H1 (cell line): Measurements from ENCODE around the gene NKTR. TPM values are rescaled to one million over a fixed set of nuclear protein-coding genes. Genes with fewer than 3 reads are reported as not detected.

Source experiments
- CTCF ChIA-PET: fragments of 300-600 bp; sonication (Branson Sonifier 250); formaldehyde crosslinking; loops from one replicate; lab custom pipeline; 2021; ENCODE audit not compliant: partially characterized antibody; lab: Charles Lee
- POLR2A ChIA-PET: fragments of 300-600 bp; sonication (Branson Sonifier 250); formaldehyde crosslinking; loops from one replicate; lab custom pipeline; 2021; ENCODE audit warnings: inconsistent platforms; ENCODE audit not compliant: partially characterized antibody; lab: Charles Lee
- DNase-seq, 2 experiments: peaks; one replicate each; pipeline versions ENCODE4 v3.0.0 to v3.0.0-alpha.2; 2010 to 2022; ENCODE audit warnings: low spot score in 2 of 2, low read depth in 1 of 2, mixed read lengths in 1 of 2
- FAIRE-seq: peaks from 2 replicates; lab custom pipeline; 2011; peaks lifted over from hg19 to GRCh38; lab: Jason Lieb, UNC
- H2AFZ ChIP-seq: 2 replicates; pipeline ENCODE4 v1.8.1; 2012; ENCODE audit warnings: low read length, inconsistent platforms
- H2AK5ac ChIP-seq: 2 replicates; pipeline ENCODE4 v1.6.1; 2013; ENCODE audit warnings: low read depth, low read length
- H2BK120ac ChIP-seq: replicated peaks from 2 replicates; pipeline ENCODE3; 2013; ENCODE audit warnings: low read depth, low read length, inconsistent platforms
- H2BK12ac ChIP-seq: 2 replicates; pipeline ENCODE4 v1.6.1; 2013; ENCODE audit warnings: low read depth, low read length
- H2BK15ac ChIP-seq: 2 replicates; pipeline ENCODE4 v1.6.1; 2013; ENCODE audit warnings: low read length
- H2BK20ac ChIP-seq: 2 replicates; pipeline ENCODE4 v1.6.1; 2013; ENCODE audit warnings: low read length
- H2BK5ac ChIP-seq: 2 replicates; pipeline ENCODE4 v1.6.1; 2013; ENCODE audit warnings: low read depth, low read length
- H3K14ac ChIP-seq: 2 replicates; pipeline ENCODE4 v1.6.1; 2013; ENCODE audit warnings: inconsistent platforms; ENCODE audit not compliant: insufficient read length
- H3K18ac ChIP-seq: 2 replicates; pipeline ENCODE4 v1.6.1; 2013; ENCODE audit warnings: low read length; ENCODE audit errors: extremely low read depth
- H3K23ac ChIP-seq: 2 replicates; pipeline ENCODE4 v1.6.1; 2013; ENCODE audit warnings: inconsistent platforms; ENCODE audit not compliant: insufficient read length
- H3K23me2 ChIP-seq: 2 replicates; pipeline ENCODE4 v1.6.1; 2013; ENCODE audit warnings: low read depth, low read length
- H3K27ac ChIP-seq: 2 replicates; pipeline ENCODE4 v1.6.1; 2011; ENCODE audit warnings: low read depth, low read length, inconsistent platforms
- H3K27me3 ChIP-seq, 4 experiments: replicated peaks in 1 of 4; 1 replicate in 1 of 4; 2 replicates in 3 of 4; pipeline versions ENCODE4 v1.6.1 to v1.8.1; 2011 to 2013; ENCODE audit warnings: low read length in 3 of 4, mild to moderate bottlenecking in 3 of 4, inconsistent platforms in 2 of 4, mixed read lengths in 2 of 4, moderate library complexity in 1 of 4; ENCODE audit not compliant: control insufficient read depth in 3 of 4, insufficient read depth in 3 of 4; ENCODE audit errors: extremely low read depth in 1 of 4
- H3K36me3 ChIP-seq, 4 experiments: 2 replicates each; pipeline versions ENCODE4 v1.6.1 to v1.8.1; 2011 to 2013; ENCODE audit warnings: mild to moderate bottlenecking in 4 of 4, low read length in 3 of 4, moderate library complexity in 2 of 4, control low read depth in 1 of 4, inconsistent platforms in 1 of 4; ENCODE audit not compliant: insufficient read depth in 4 of 4, control insufficient read depth in 2 of 4
- H3K4ac ChIP-seq: replicated peaks from 2 replicates; pipeline ENCODE3; 2013; ENCODE audit warnings: low read length, low read depth, mixed read lengths, inconsistent platforms; ENCODE audit not compliant: insufficient read length
- H3K4me1 ChIP-seq, 4 experiments: replicated peaks in 1 of 4; 1 replicate in 1 of 4; 2 replicates in 3 of 4; pipeline versions ENCODE4 v1.6.1 to v1.8.1; 2011 to 2013; ENCODE audit warnings: low read length in 3 of 4, inconsistent platforms in 2 of 4, mixed read lengths in 1 of 4; ENCODE audit not compliant: insufficient read depth in 4 of 4, control insufficient read depth in 3 of 4
- H3K4me2 ChIP-seq, 2 experiments: 2 replicates each; pipeline versions ENCODE4 v1.6.1 to v1.8.1; 2011 to 2013; ENCODE audit warnings: low read depth in 2 of 2, low read length in 2 of 2, control low read depth in 1 of 2, inconsistent platforms in 1 of 2, mild to moderate bottlenecking in 1 of 2; ENCODE audit not compliant: insufficient read depth in 1 of 2
- H3K4me3 ChIP-seq, 4 experiments: fragments of 200-600, 300-600 bp in 1 of 4; sonication (generic), shearing (Covaris generic), sonication (Bioruptor Twin) in 1 of 4; 2 replicates each; pipeline versions ENCODE4 v1.5.1 to v1.8.1; 2011 to 2016; ENCODE audit warnings: low read length in 4 of 4, low read depth in 3 of 4, control low read depth in 2 of 4, inconsistent platforms in 2 of 4, mild to moderate bottlenecking in 2 of 4, mixed read lengths in 1 of 4, moderate library complexity in 1 of 4; ENCODE audit not compliant: insufficient read depth in 2 of 4; ENCODE audit errors: extremely low read depth in 1 of 4
- H3K56ac ChIP-seq: replicated peaks from 2 replicates; pipeline ENCODE3; 2013; ENCODE audit warnings: low read depth, mild to moderate bottlenecking, mixed read lengths, low read length, inconsistent platforms; ENCODE audit not compliant: insufficient read length
- H3K79me1 ChIP-seq: 2 replicates; pipeline ENCODE4 v1.6.1; 2013; ENCODE audit warnings: low read depth, low read length, control low read depth
- H3K79me2 ChIP-seq, 2 experiments: 2 replicates each; pipeline versions ENCODE4 v1.6.1 to v1.8.1; 2012 to 2013; ENCODE audit warnings: low read length in 2 of 2, mild to moderate bottlenecking in 2 of 2, inconsistent platforms in 1 of 2; ENCODE audit not compliant: insufficient read depth in 2 of 2, control insufficient read depth in 1 of 2
- H3K9ac ChIP-seq, 4 experiments: replicated peaks in 1 of 4; 1 replicate in 1 of 4; 2 replicates in 3 of 4; pipeline versions ENCODE4 v1.6.1 to v1.8.1; 2011 to 2013; ENCODE audit warnings: low read depth in 3 of 4, low read length in 3 of 4, control low read depth in 2 of 4, mild to moderate bottlenecking in 2 of 4, moderate library complexity in 2 of 4, inconsistent platforms in 1 of 4; ENCODE audit errors: extremely low read depth in 1 of 4
- H3K9me3 ChIP-seq, 2 experiments: 2 replicates each; pipeline versions ENCODE4 v1.6.1 to v1.8.1; 2012 to 2013; ENCODE audit warnings: mild to moderate bottlenecking in 2 of 2, moderate library complexity in 2 of 2, control low read depth in 1 of 2, inconsistent platforms in 1 of 2, low read depth in 1 of 2, low read length in 1 of 2, mixed read lengths in 1 of 2; ENCODE audit not compliant: insufficient read depth in 2 of 2
- H4K20me1 ChIP-seq, 2 experiments: replicated peaks in 1 of 2; 2 replicates each; pipeline versions ENCODE3 to v1.8.1; 2011 to 2013; ENCODE audit warnings: inconsistent platforms in 2 of 2, low read length in 2 of 2, mild to moderate bottlenecking in 1 of 2; ENCODE audit not compliant: insufficient read depth in 2 of 2, control insufficient read depth in 1 of 2
- H4K5ac ChIP-seq: 2 replicates; pipeline ENCODE4 v1.6.1; 2013; ENCODE audit warnings: low read length, low read depth, mixed read lengths, inconsistent platforms; ENCODE audit not compliant: insufficient read length
- H4K8ac ChIP-seq: 2 replicates; pipeline ENCODE4 v1.8.0; 2013; ENCODE audit warnings: mild to moderate bottlenecking, moderate library complexity, low read length, inconsistent platforms; ENCODE audit not compliant: insufficient read depth; ENCODE audit errors: extremely low read depth
- H4K91ac ChIP-seq: replicated peaks from 2 replicates; pipeline ENCODE3; 2013; ENCODE audit warnings: low read length, mixed read lengths, inconsistent platforms; ENCODE audit not compliant: insufficient read length
- EGR1 ChIP-seq: IDR thresholded peaks from 2 replicates; pipeline ENCODE4 v1.6.1; 2011; ENCODE audit warnings: low read depth, low read length, borderline replicate concordance
- POLR2A ChIP-seq, 2 experiments: IDR thresholded peaks; 1 replicate in 1 of 2; 2 replicates in 1 of 2; pipeline ENCODE4 v1.6.1; 2011; ENCODE audit warnings: low read depth in 2 of 2, low read length in 2 of 2, mild to moderate bottlenecking in 2 of 2; ENCODE audit errors: control extremely low read depth in 1 of 2
- WGBS, 2 experiments: shearing (Covaris generic) in 1 of 2; methylation state at CpG; one replicate each; pipeline versions ENCODE4 v1.1.6 to v1.1.7; 2013 to 2015; ENCODE audit warnings: low lambda C conversion rate in 2 of 2, mixed read lengths in 2 of 2, inconsistent platforms in 1 of 2, low coverage in 1 of 2, missing lambda C conversion rate in 1 of 2; ENCODE audit not compliant: insufficient replicate concordance in 2 of 2, insufficient coverage in 1 of 2, insufficient read length in 1 of 2; ENCODE audit errors: extremely low coverage in 1 of 2, missing lambda C conversion rate in 1 of 2; 5-methylcytosine and 5-hydroxymethylcytosine counted together
- polyA plus RNA-seq, 7 experiments: library from polyadenylated mRNA; depleted of rRNA in 3 of 7; stranded (reverse) in 5 of 7; unstranded in 2 of 7; fragments of >200 nt in 5 of 7; fragments of 200-250 nt in 2 of 7; gene quantifications; 1 replicate in 5 of 7; 2 replicates in 1 of 7; 4 replicates in 1 of 7; pipeline versions ENCODE4 v1.2.1 to v1.2.3, GENCODE V29; 2011 to 2013; ENCODE audit warnings: missing spikeins in 2 of 7, mixed read lengths in 2 of 7
- total RNA-seq: library from RNA; stranded (reverse); fragmentation: NEBNext Ultra II Directional; extraction: Animal tissue kit (Norgen Biotek cat#: 25700); gene quantifications from 2 replicates; pipeline ENCODE4 v1.2.1, GENCODE V29; 2021

The NKTR gene
- total and polyA plus RNA-seq, 2 of the 8 experiments (the other 6 are each of a cell fraction or from before 2014, with no cell fraction given): 24.1 to 62.2 TPM

DNA sequence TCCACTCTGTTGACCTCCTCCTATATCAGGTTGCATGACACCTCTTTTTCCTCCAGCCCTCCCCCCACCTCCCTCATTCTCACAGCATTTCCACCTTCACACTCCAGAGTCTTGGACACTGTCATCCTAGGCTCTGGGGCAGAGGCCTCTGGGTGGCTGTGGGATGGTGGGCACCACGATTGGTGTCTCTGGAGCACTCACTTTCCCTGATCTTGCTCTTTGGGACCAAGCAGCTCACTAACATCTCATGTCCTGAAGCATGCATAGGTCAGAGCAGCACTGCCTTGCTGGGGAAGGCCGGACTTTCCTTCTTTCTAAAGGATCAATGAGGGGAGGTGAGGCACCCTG lies 67.9 kb downstream of the NKTR start:
- H2BK12ac ChIP-seq: 0 out of 2 replicates have a peak overlapping the region, but pooled peaks have one; percentile 9
- no peak overlapping the region for H3K56ac ChIP-seq
- CTCF ChIA-PET: interaction anchor here (1.2 to 1.9 kb wide), 2 partner anchors 43 to 86 kb away, joined by 5 to 6 read pairs; no protein-coding TSS in a partner anchor

More for the DNA sequence above, 67.9 kb downstream of the NKTR start:
- no peak for DNase-seq
- peak overlapping the region; percentile 29; the same call in 1 of the 2 replicates for H4K8ac ChIP-seq
- H3K4me1 ChIP-seq: peaks cover 0 to 7% (median 0%) of the 10 kb centered on the region in 4 experiments; a peak in 2 of 7 replicates
- POLR2A ChIA-PET: interaction anchor here (2.5 kb wide), 1 partner anchor 9 kb away, joined by 7 read pairs; no protein-coding TSS in a partner anchor
- H3K18ac ChIP-seq: no peak overlapping the region
- TF ChIP-seq POLR2A (IDR thresholded peaks at IDR 0.05; ENCODE audit: control extremely low read depth in 1 of 2, low read depth in 2 of 2, low read length in 2 of 2) (0 out of 3 replicates have a peak, but pooled peaks of 1 of the 2 experiments have one; percentile 9), EGR1 (no peak)
- H2BK20ac ChIP-seq: no peak overlapping the region
- no peak overlapping the region for H3K23ac ChIP-seq
- 77% methylated on average over 2 of the region's 2 CpGs; no CpG with 5 or more reads in 1 of the 2 experiments for WGBS, 2 experiments
- H4K20me1 ChIP-seq: peaks cover 0 to 2% of the 10 kb centered on the region in 2 experiments
- no peaks in the 10 kb centered on the region for H3K79me1 ChIP-seq
- no peak for FAIRE-seq
- peaks cover 0 to 2% (median 0%) of the 10 kb centered on the region in 4 experiments; a peak in 2 of 7 replicates for H3K27me3 ChIP-seq
- no peak overlapping the region for H3K27ac ChIP-seq
- H3K23me2 ChIP-seq: no peaks in the 10 kb centered on the region
- H4K91ac ChIP-seq: no peak overlapping the region
- no peak overlapping the region for H2BK5ac ChIP-seq
- no peak overlapping the region for H3K4me3 ChIP-seq
- H3K4ac ChIP-seq: no peak overlapping the region
- H3K36me3 ChIP-seq: no peaks in the 10 kb centered on the region
- H2AK5ac ChIP-seq: no peak overlapping the region
- no peak overlapping the region for H2AFZ ChIP-seq
- no peak overlapping the region for H3K14ac ChIP-seq
- H4K5ac ChIP-seq: no peak overlapping the region
- no peak overlapping the region for H3K4me2 ChIP-seq
- no peak overlapping the region for H3K9ac ChIP-seq
- 0 out of 4 replicates have a peak, but pooled peaks cover 0 to 2% of the 10 kb centered on the region in 2 experiments for H3K9me3 ChIP-seq
- no peaks in the 10 kb centered on the region for H3K79me2 ChIP-seq
- no peak overlapping the region for H2BK120ac ChIP-seq
- no peak overlapping the region for H2BK15ac ChIP-seq
